ENCODE measurements around the gene MUS81.

GRCh38 chr11:65859812-65860277 lies 388 bp upstream of the MUS81 start:
- TF ChIP-seq POLR2A (IDR thresholded peaks at IDR 0.05) (no peak), CTCF (IDR thresholded peaks at IDR 0.05) (no peak), POLR2AphosphoS5 (IDR thresholded peaks at IDR 0.05) (no peak)
